ENCODE results near the gene HLF.

- TF ChIP-seq MAX (IDR thresholded peaks at IDR 0.05; ENCODE audit: low read depth, low read length) (no peak), TCF12 (IDR thresholded peaks at IDR 0.05; ENCODE audit: low read depth, low read length) (no peak), RAD21 (IDR thresholded peaks at IDR 0.05; ENCODE audit: insufficient read depth, low read depth, low read length) (no peak), NR2C2 (IDR thresholded peaks at IDR 0.05; ENCODE audit: borderline replicate concordance, control insufficient read depth, insufficient read length, low read depth) (no peak), ELK1 (IDR thresholded peaks at IDR 0.05; ENCODE audit: low read depth, low read length) (no peak)
- TF ChIP-seq, protein P1, sequence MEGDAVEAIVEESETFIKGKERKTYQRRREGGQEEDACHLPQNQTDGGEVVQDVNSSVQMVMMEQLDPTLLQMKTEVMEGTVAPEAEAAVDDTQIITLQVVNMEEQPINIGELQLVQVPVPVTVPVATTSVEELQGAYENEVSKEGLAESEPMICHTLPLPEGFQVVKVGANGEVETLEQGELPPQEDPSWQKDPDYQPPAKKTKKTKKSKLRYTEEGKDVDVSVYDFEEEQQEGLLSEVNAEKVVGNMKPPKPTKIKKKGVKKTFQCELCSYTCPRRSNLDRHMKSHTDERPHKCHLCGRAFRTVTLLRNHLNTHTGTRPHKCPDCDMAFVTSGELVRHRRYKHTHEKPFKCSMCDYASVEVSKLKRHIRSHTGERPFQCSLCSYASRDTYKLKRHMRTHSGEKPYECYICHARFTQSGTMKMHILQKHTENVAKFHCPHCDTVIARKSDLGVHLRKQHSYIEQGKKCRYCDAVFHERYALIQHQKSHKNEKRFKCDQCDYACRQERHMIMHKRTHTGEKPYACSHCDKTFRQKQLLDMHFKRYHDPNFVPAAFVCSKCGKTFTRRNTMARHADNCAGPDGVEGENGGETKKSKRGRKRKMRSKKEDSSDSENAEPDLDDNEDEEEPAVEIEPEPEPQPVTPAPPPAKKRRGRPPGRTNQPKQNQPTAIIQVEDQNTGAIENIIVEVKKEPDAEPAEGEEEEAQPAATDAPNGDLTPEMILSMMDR (IDR thresholded peaks at IDR 0.05 in 2 of 3, conservative IDR thresholded peaks at IDR 0.05 in 1 of 3; ENCODE audit: control insufficient read depth in 2 of 3, extremely low read depth in 1 of 3, insufficient read depth in 1 of 3, low read depth in 3 of 3, low read length in 3 of 3), result no peak
These were observed 65.7 kb downstream of the HLF start for GRCh38 chr17:55330344-55330933.

All from GM12878 (cell line).